ENCODE data around the gene FOSL2. TPM values are rescaled to one million over a fixed set of nuclear protein-coding genes. Genes with fewer than 3 reads are reported as not detected.

FOSL2 gene
- total and polyA plus RNA-seq, 10 of the 15 experiments (the other 5 are each of a cell fraction or from before 2014, with no cell fraction given) = 0.05 to 1.3 (median 0.34) TPM

- H4K20me1 ChIP-seq (ENCODE audit: control insufficient read depth, insufficient read depth) = no peaks in the 10 kb centered on the region
- TF ChIP-seq ZSCAN29 (IDR thresholded peaks at IDR 0.05) (no peak), ATF7 (IDR thresholded peaks at IDR 0.05; ENCODE audit: low read depth) (no peak), CHD2 (IDR thresholded peaks at IDR 0.05; ENCODE audit: borderline replicate concordance, low read depth, low read length) (no peak), MEF2B (IDR thresholded peaks at IDR 0.05; ENCODE audit: partially characterized antibody, poor library complexity, severe bottlenecking) (no peak), ZNF207 (IDR thresholded peaks at IDR 0.05; ENCODE audit: borderline replicate concordance) (no peak), TCF3 (IDR thresholded peaks at IDR 0.05; ENCODE audit: borderline replicate concordance, insufficient read depth, low read depth, low read length) (no peak), IRF4 (IDR thresholded peaks at IDR 0.05; ENCODE audit: low read depth, low read length) (no peak), USF2 (IDR thresholded peaks at IDR 0.05; ENCODE audit: borderline replicate concordance, low read depth, low read length) (no peak), ATF3 (IDR thresholded peaks at IDR 0.05; ENCODE audit: borderline replicate concordance, extremely low read depth, low read depth, low read length) (no peak)
- H3K27me3 ChIP-seq (replicated peaks in 1 of 2; ENCODE audit: control insufficient read depth in 2 of 2, insufficient read depth in 2 of 2, low read length in 1 of 2) = no peaks in the 10 kb centered on the region
- no peak overlapping the region for H3K27ac ChIP-seq (ENCODE audit: control insufficient read depth, insufficient read depth)
- ATAC-seq (no peak), FAIRE-seq (no peak), DNase-seq (ENCODE audit: low read depth, low spot score) (no peak)
- ChIA-PET RAD21 (ENCODE audit: unreplicated experiment) (no interaction called here), POLR2A (no interaction called here), SMC1A (ENCODE audit: uncharacterized antibody, unreplicated experiment) (no interaction called here), CTCF (no interaction called here)
- H2AFZ ChIP-seq (ENCODE audit: control insufficient read depth, low read depth, low read length) = no peak overlapping the region
- H3K9ac ChIP-seq (ENCODE audit: control insufficient read depth, insufficient read depth, low read length) = no peak overlapping the region
- H3K4me1 ChIP-seq (ENCODE audit: control insufficient read depth, insufficient read depth, low read length) = no peaks in the 10 kb centered on the region
- no peaks in the 10 kb centered on the region for H3K9me3 ChIP-seq (replicated peaks; ENCODE audit: control insufficient read depth, insufficient read depth, low read length)
- H3K79me2 ChIP-seq (ENCODE audit: control insufficient read depth, insufficient read depth, low read length) = no peaks in the 10 kb centered on the region
- H3K4me3 ChIP-seq = no peak overlapping the region
- intact Hi-C loops (cut with micrococcal nuclease; ENCODE audit: unreplicated experiment) (no loop called here), in situ Hi-C loops (cut with MboI) (no loop called here)
- no peaks in the 10 kb centered on the region for H3K36me3 ChIP-seq (ENCODE audit: control insufficient read depth in 2 of 2, insufficient read depth in 2 of 2, low read length in 1 of 2)
- 89% methylated on average over 5 of the region's 5 CpGs for WGBS (ENCODE audit: insufficient coverage, insufficient replicate concordance, low lambda C conversion rate, missing lambda C conversion rate)
- no peak overlapping the region for H3K4me2 ChIP-seq (ENCODE audit: control insufficient read depth, insufficient read depth)
- no TSS peak for BruUV-seq (replicated peaks)
Observed at GRCh38 chr2:28411166-28411755, 18.6 kb downstream of the FOSL2 start.

Data from GM12878 (cell line).